H1 (cell line): Measurements from ENCODE around the gene ADRA2C. TPM values are rescaled to one million over a fixed set of nuclear protein-coding genes. Genes with fewer than 3 reads are reported as not detected.

Source experiments
- ATF2 ChIP-seq: IDR thresholded peaks from 2 replicates; pipeline ENCODE4 v1.6.1; 2012; ENCODE audit warnings: low read length, inconsistent platforms
- CHD1 ChIP-seq: IDR thresholded peaks from 2 replicates; pipeline ENCODE4 v1.6.1; 2012; ENCODE audit warnings: low read depth, low read length, improper control_type of control experiment
- EP300 ChIP-seq, 2 experiments: IDR thresholded peaks; 1 replicate in 1 of 2; 2 replicates in 1 of 2; pipeline ENCODE4 v1.6.1; 2011 to 2012; ENCODE audit warnings: low read depth in 2 of 2, low read length in 2 of 2, mild to moderate bottlenecking in 2 of 2, borderline replicate concordance in 1 of 2, inconsistent platforms in 1 of 2, moderate library complexity in 1 of 2
- KDM1A ChIP-seq: fragments of 200-600, 300-600 bp; sonication (generic); IDR thresholded peaks from 2 replicates; pipeline ENCODE4 v1.7.1; 2016; ENCODE audit warnings: mild to moderate bottlenecking, low read length, borderline replicate concordance
- NANOG ChIP-seq: IDR thresholded peaks from 2 replicates; pipeline ENCODE4 v1.6.1; 2011; ENCODE audit warnings: low read length, low read depth, mild to moderate bottlenecking, inconsistent platforms; ENCODE audit not compliant: insufficient read depth, poor library complexity, severe bottlenecking
- RBBP5 ChIP-seq: IDR thresholded peaks from 2 replicates; pipeline ENCODE4 v1.7.1; 2012; ENCODE audit warnings: low read depth, mild to moderate bottlenecking, inconsistent platforms, low read length, moderate library complexity, borderline replicate concordance
- TBP ChIP-seq: IDR thresholded peaks from 2 replicates; pipeline ENCODE4 v1.6.1; 2011; ENCODE audit warnings: low read depth, low read length, improper control_type of control experiment
- polyA plus RNA-seq, 7 experiments: library from polyadenylated mRNA; depleted of rRNA in 3 of 7; stranded (reverse) in 5 of 7; unstranded in 2 of 7; fragments of >200 nt in 5 of 7; fragments of 200-250 nt in 2 of 7; gene quantifications; 1 replicate in 5 of 7; 2 replicates in 1 of 7; 4 replicates in 1 of 7; pipeline versions ENCODE4 v1.2.1 to v1.2.3, GENCODE V29; 2011 to 2013; ENCODE audit warnings: missing spikeins in 2 of 7, mixed read lengths in 2 of 7
- total RNA-seq: library from RNA; stranded (reverse); fragmentation: NEBNext Ultra II Directional; extraction: Animal tissue kit (Norgen Biotek cat#: 25700); gene quantifications from 2 replicates; pipeline ENCODE4 v1.2.1, GENCODE V29; 2021

The ADRA2C gene
- total and polyA plus RNA-seq, 2 of the 8 experiments (the other 6 are each of a cell fraction or from before 2014, with no cell fraction given): 14.6 to 14.8 TPM

GRCh38 chr4:3769642-3770184 lies 3.5 kb downstream of the ADRA2C start (continued):
- TF ChIP-seq KDM1A (no peak), EP300 (IDR thresholded peaks at IDR 0.05; ENCODE audit: borderline replicate concordance in 1 of 2, low read depth in 2 of 2, low read length in 2 of 2) (no peak), TBP (no peak), ATF2 (no peak), RBBP5 (no peak), NANOG (no peak), CHD1 (no peak)
